ENCODE data around the gene GALR2. TPM values are rescaled to one million over a fixed set of nuclear protein-coding genes. Genes with fewer than 3 reads are reported as not detected.
A peak's percentile ranks its signal among the peaks of the same experiment; 100 is the strongest.
"Not testable (repeated sequence)": the region's sequence is repeated elsewhere in the genome, so short reads cannot be mapped to it uniquely, and the experiment has no call there.

The GALR2 gene
- total RNA-seq, 1 donor from 2014 or later: 0.94 TPM

DNA sequence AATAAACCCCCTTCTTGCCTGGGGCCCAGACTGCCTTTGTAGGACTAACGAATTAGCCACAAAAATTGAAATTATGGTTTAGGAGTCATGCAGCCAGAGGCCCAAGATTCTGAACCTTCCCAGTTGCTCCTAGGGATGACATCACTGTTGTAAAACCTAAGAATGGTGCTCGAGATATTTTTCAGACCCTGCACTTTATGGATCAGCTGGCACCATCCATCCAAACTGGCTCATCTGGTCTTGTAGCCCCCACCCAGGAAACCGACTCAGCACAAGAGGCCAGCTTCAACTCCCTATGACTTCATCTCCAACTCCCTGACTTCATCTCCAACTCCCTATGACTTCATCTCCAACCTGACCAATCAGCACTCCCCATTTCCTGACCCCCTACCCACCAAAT is 36.5 kb upstream of the GALR2 start:
- H3K36me3 Mint-ChIP-seq: peaks cover 34% of the 10 kb centered on the region
- H3K27ac Mint-ChIP-seq: peak overlapping the region; percentile 23
- peaks cover 23% of the 10 kb centered on the region for H3K4me1 Mint-ChIP-seq (ENCODE audit: unreplicated experiment)

DNA sequence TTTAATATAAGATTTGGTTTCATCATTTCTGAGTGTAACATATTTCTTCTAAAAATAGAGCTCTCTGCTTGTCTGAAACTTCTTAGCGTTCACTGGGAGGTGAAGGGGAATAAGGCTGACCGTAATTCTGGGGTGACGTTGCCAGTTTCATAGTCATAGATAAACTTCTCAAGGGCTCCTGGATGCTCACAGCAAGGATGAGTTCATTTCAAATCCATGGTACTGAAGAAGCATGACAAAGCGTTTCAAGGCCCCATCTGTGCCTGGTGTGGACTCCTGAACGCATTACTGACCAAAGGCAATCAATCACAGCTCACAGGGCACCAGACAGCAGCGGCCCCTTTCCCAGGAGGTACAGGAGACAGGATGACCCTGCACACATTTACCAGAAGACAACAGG is 35.5 kb upstream of the GALR2 start:
- H3K4me1 Mint-ChIP-seq (ENCODE audit: unreplicated experiment): peaks cover 26% of the 10 kb centered on the region
- TF ChIP-seq, protein P1, sequence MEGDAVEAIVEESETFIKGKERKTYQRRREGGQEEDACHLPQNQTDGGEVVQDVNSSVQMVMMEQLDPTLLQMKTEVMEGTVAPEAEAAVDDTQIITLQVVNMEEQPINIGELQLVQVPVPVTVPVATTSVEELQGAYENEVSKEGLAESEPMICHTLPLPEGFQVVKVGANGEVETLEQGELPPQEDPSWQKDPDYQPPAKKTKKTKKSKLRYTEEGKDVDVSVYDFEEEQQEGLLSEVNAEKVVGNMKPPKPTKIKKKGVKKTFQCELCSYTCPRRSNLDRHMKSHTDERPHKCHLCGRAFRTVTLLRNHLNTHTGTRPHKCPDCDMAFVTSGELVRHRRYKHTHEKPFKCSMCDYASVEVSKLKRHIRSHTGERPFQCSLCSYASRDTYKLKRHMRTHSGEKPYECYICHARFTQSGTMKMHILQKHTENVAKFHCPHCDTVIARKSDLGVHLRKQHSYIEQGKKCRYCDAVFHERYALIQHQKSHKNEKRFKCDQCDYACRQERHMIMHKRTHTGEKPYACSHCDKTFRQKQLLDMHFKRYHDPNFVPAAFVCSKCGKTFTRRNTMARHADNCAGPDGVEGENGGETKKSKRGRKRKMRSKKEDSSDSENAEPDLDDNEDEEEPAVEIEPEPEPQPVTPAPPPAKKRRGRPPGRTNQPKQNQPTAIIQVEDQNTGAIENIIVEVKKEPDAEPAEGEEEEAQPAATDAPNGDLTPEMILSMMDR (conservative IDR thresholded peaks at IDR 0.05): no peak
- H3K27me3 Mint-ChIP-seq: no peaks in the 10 kb centered on the region
- peaks cover 38% of the 10 kb centered on the region for H3K36me3 Mint-ChIP-seq
- no peak overlapping the region for H3K27ac Mint-ChIP-seq
- DNase-seq (ENCODE audit: extremely low spot score, unreplicated experiment): no peak
- H3K9me3 Mint-ChIP-seq: no peaks in the 10 kb centered on the region
- no peak overlapping the region for H3K4me3 Mint-ChIP-seq

More for the DNA sequence above, 36.5 kb upstream of the GALR2 start:
- Mint-ChIP-seq H3K4me3 (no peak overlapping the region), H3K9me3 (no peaks in the 10 kb centered on the region), H3K27me3 (no peaks in the 10 kb centered on the region)
- DNase-seq (ENCODE audit: extremely low spot score, unreplicated experiment): no peak
- TF ChIP-seq, protein P1 (conservative IDR thresholded peaks at IDR 0.05): no peak

DNA sequence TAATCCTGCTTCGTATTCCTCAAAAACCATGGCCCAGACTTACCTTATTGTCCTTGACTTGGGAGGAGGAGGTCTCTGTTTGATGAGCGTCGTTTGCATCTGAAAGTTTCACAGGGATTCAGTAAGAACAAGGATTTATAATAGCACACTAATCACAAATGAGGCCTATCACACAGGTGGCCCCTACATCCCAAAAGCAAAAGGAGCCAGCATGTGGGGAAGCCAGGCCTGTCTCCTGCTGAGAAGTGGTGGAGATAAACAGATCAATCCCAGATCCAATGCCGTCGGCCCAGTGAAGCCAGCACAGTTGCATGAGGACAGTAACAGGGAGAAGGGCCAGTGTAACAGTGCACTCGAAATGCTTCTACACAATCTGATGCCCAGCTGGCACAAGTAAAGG is 34.2 kb upstream of the GALR2 start:
- Mint-ChIP-seq H3K36me3 (peaks cover 47% of the 10 kb centered on the region), H3K27me3 (no peaks in the 10 kb centered on the region), H3K9me3 (no peaks in the 10 kb centered on the region), H3K4me1 (ENCODE audit: unreplicated experiment) (peaks cover 23% of the 10 kb centered on the region), H3K4me3 (no peak overlapping the region), H3K27ac (no peak overlapping the region)
- TF ChIP-seq, protein P1 (conservative IDR thresholded peaks at IDR 0.05): no peak
- DNase-seq (ENCODE audit: extremely low spot score, unreplicated experiment): no peak

DNA sequence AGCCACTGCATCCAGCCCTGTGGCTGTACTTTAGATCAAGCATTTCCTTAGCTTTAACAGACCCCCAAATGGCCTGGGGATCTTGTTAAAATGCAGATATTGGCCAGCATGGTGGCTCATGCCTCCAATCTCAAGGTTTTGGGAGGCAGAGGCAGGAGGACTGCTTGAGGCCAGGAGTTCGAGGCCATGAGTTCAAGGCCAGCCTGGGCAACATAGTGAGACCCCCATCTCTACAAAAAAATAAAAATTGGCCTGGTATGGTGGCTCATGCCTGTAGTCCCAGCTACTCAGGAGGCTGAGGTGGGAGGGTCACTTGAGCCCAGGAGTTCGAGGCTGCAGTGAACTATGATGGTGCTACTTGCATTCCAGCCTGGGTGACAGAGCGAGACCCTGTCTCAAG is 31.7 kb upstream of the GALR2 start:
- H3K4me3 Mint-ChIP-seq; H3K9me3 Mint-ChIP-seq; H3K27me3 Mint-ChIP-seq; DNase-seq (ENCODE audit: extremely low spot score, unreplicated experiment): not testable (repeated sequence)
- peaks cover 13% of the 10 kb centered on the region for H3K4me1 Mint-ChIP-seq (ENCODE audit: unreplicated experiment)
- peak overlapping the region; percentile 79 for H3K27ac Mint-ChIP-seq
- peaks cover 49% of the 10 kb centered on the region for H3K36me3 Mint-ChIP-seq

DNA sequence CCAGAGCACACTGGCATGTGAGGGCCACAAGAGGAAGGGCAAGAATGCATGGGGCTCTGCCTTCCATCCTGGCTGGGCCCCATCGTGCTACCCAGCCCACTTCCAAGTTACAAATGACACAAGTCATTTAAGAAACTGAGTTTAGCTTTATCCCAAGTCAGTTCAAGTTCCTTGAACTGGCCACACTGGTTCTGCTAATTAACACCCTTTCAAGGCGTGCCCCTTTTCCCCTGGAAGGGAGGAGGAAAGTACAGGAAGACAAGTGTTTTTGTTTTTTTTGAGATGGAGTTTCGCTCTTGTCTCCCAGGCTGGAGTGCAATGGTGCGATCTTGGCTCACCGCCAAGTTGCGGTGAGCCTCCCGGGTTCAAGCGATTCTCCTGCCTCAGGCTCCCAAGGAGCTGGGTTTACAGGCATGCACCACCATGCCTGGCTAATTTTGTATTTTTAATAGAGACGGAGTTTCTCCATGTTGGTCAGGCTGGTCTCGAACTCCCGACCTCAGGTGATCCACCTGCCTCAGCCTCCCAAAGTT is 30.0 kb upstream of the GALR2 start:
- H3K27me3 Mint-ChIP-seq; DNase-seq (ENCODE audit: extremely low spot score, unreplicated experiment); H3K9me3 Mint-ChIP-seq: not testable (repeated sequence)
- H3K4me3 Mint-ChIP-seq: peak overlapping the region; percentile 34
- peak overlapping the region; percentile 79 for H3K27ac Mint-ChIP-seq
- peaks cover 49% of the 10 kb centered on the region for H3K36me3 Mint-ChIP-seq
- H3K4me1 Mint-ChIP-seq (ENCODE audit: unreplicated experiment): peaks cover 15% of the 10 kb centered on the region

DNA sequence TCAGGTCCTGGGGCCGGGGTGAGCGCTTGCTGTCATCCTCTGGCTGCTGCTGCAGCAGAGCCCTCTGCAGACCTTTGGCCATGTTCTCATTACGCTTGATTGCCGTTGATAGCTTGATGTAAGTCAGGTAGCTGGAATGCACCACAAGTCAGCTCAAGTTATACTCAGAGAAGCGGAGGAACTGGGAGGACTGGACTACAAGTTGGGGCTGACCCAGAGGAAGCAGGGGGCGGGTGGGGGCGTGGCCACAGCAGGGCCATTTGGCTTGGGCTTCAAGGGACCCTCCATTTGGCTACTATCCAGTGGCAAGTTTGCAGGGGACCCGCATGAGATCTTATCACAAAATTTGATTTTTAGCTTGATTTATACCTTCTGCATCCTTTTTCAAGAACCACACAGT is 28.5 kb upstream of the GALR2 start:
- TF ChIP-seq, protein P1 (conservative IDR thresholded peaks at IDR 0.05): no peak

More for the DNA sequence above, 28.5 kb upstream of the GALR2 start:
- Mint-ChIP-seq H3K27me3 (no peaks in the 10 kb centered on the region), H3K36me3 (peaks cover 51% of the 10 kb centered on the region), H3K4me1 (ENCODE audit: unreplicated experiment) (peaks cover 15% of the 10 kb centered on the region), H3K27ac (no peak overlapping the region), H3K4me3 (no peak overlapping the region), H3K9me3 (no peaks in the 10 kb centered on the region)
- no peak for DNase-seq (ENCODE audit: extremely low spot score, unreplicated experiment)

Measured in type B pancreatic cell (in vitro differentiated cells).